B cell (primary cell): ENCODE measurements around the gene TRABD2A.

Experiments
- EZH2 ChIP-seq: IDR thresholded peaks from 2 replicates; pipeline ENCODE4 v1.6.1; 2012; ENCODE audit warnings: borderline replicate concordance, low read depth, mild to moderate bottlenecking, moderate library complexity, low read length; ENCODE audit not compliant: insufficient read depth, poor library complexity, severe bottlenecking
- TF ChIP-seq, protein P1 (sequence below): fragments of 200-600 bp; IDR thresholded peaks from one replicate; pipeline ENCODE4 v1.8.0; 2022; ENCODE audit warnings: antibody characterized with exemption, mild to moderate bottlenecking

DNA sequence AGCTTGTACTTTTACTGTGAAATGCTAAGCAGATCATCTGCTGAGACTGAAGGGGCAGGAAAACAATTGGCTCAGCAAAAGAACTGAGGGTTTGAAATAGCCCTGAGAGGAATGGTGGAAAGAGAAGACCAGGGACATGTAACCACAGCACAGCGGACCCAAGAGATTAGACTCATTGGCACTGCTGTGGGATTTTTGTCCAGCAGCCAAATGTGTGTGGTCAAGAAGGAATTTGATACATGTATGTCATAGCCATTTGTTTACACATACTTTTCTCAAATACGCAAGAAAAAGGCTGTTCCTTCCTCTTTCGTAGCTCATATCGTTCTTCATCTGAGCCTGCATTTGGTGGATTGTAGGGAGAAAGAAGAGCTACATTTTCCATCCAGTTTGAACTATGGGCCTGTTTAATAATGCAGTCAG, 73.8 kb downstream of the TRABD2A start:
- TF ChIP-seq EZH2 = no peak
- TF ChIP-seq, protein P1, sequence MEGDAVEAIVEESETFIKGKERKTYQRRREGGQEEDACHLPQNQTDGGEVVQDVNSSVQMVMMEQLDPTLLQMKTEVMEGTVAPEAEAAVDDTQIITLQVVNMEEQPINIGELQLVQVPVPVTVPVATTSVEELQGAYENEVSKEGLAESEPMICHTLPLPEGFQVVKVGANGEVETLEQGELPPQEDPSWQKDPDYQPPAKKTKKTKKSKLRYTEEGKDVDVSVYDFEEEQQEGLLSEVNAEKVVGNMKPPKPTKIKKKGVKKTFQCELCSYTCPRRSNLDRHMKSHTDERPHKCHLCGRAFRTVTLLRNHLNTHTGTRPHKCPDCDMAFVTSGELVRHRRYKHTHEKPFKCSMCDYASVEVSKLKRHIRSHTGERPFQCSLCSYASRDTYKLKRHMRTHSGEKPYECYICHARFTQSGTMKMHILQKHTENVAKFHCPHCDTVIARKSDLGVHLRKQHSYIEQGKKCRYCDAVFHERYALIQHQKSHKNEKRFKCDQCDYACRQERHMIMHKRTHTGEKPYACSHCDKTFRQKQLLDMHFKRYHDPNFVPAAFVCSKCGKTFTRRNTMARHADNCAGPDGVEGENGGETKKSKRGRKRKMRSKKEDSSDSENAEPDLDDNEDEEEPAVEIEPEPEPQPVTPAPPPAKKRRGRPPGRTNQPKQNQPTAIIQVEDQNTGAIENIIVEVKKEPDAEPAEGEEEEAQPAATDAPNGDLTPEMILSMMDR = no peak
